ENCODE data around the gene BCL2L12.

The BCL2L12 gene

GRCh38 chr19:49624967-49625910, 40.5 kb upstream of the BCL2L12 start:
- H3K9ac ChIP-seq (ENCODE audit: low read length) = no peak overlapping the region
- no peaks in the 10 kb centered on the region for H3K9me3 ChIP-seq (ENCODE audit: insufficient read depth, low read length)
- no peak overlapping the region for H3K4me3 ChIP-seq (ENCODE audit: insufficient read depth, low read length, poor library complexity, severe bottlenecking)
- no peak overlapping the region for H2AFZ ChIP-seq (ENCODE audit: low read depth, low read length, severe bottlenecking)
- no peak overlapping the region for H3K4me2 ChIP-seq (ENCODE audit: low read depth, low read length, poor library complexity, severe bottlenecking)
- no peaks in the 10 kb centered on the region for H3K27me3 ChIP-seq (ENCODE audit: low read length)
- no peak overlapping the region for H3K27ac ChIP-seq (ENCODE audit: low read depth, low read length)
- no peaks in the 10 kb centered on the region for H3K36me3 ChIP-seq (ENCODE audit: low read length)
- no peaks in the 10 kb centered on the region for H4K20me1 ChIP-seq (ENCODE audit: low read depth, low read length)
- H3K79me2 ChIP-seq (ENCODE audit: insufficient read depth, low read length) = no peaks in the 10 kb centered on the region
- TF ChIP-seq EZH2phosphoT487 (conservative IDR thresholded peaks at IDR 0.05; ENCODE audit: low read length) (no peak), CTCF (IDR thresholded peaks at IDR 0.05; ENCODE audit: insufficient read depth, low read length, poor library complexity, severe bottlenecking) (no peak)
- no peaks in the 10 kb centered on the region for H3K9me2 ChIP-seq (replicated peaks; ENCODE audit: insufficient read depth, low read length)
- no peaks in the 10 kb centered on the region for H3F3A ChIP-seq (ENCODE audit: insufficient read depth)

GRCh38 chr19:49626226-49626625, 39.5 kb upstream of the BCL2L12 start:
- Histone ChIP-seq H2AFZ (ENCODE audit: low read depth, low read length, severe bottlenecking) (no peak overlapping the region), H3K9me2 (replicated peaks; ENCODE audit: insufficient read depth, low read length) (no peaks in the 10 kb centered on the region), H3K9me3 (ENCODE audit: insufficient read depth, low read length) (no peaks in the 10 kb centered on the region), H3K4me3 (ENCODE audit: insufficient read depth, low read length, poor library complexity, severe bottlenecking) (no peak overlapping the region), H3K9ac (ENCODE audit: low read length) (no peak overlapping the region), H3K36me3 (ENCODE audit: low read length) (no peaks in the 10 kb centered on the region), H3K27me3 (ENCODE audit: low read length) (no peaks in the 10 kb centered on the region), H3F3A (ENCODE audit: insufficient read depth) (no peaks in the 10 kb centered on the region), H4K20me1 (ENCODE audit: low read depth, low read length) (no peaks in the 10 kb centered on the region), H3K27ac (ENCODE audit: low read depth, low read length) (no peak overlapping the region), H3K4me2 (ENCODE audit: low read depth, low read length, poor library complexity, severe bottlenecking) (no peak overlapping the region), H3K79me2 (ENCODE audit: insufficient read depth, low read length) (no peaks in the 10 kb centered on the region)
- TF ChIP-seq EZH2phosphoT487 (conservative IDR thresholded peaks at IDR 0.05; ENCODE audit: low read length) (no peak), CTCF (IDR thresholded peaks at IDR 0.05; ENCODE audit: insufficient read depth, low read length, poor library complexity, severe bottlenecking) (no peak)

- Histone ChIP-seq H3K9ac (ENCODE audit: low read length) (no peak overlapping the region), H3K27me3 (ENCODE audit: low read length) (no peaks in the 10 kb centered on the region), H3K9me2 (replicated peaks; ENCODE audit: insufficient read depth, low read length) (no peaks in the 10 kb centered on the region), H2AFZ (ENCODE audit: low read depth, low read length, severe bottlenecking) (no peak overlapping the region), H3K27ac (ENCODE audit: low read depth, low read length) (no peak overlapping the region), H3F3A (ENCODE audit: insufficient read depth) (no peaks in the 10 kb centered on the region), H3K4me2 (ENCODE audit: low read depth, low read length, poor library complexity, severe bottlenecking) (no peak overlapping the region), H3K79me2 (ENCODE audit: insufficient read depth, low read length) (no peaks in the 10 kb centered on the region), H4K20me1 (ENCODE audit: low read depth, low read length) (no peaks in the 10 kb centered on the region), H3K4me3 (ENCODE audit: insufficient read depth, low read length, poor library complexity, severe bottlenecking) (no peak overlapping the region), H3K36me3 (ENCODE audit: low read length) (no peaks in the 10 kb centered on the region), H3K9me3 (ENCODE audit: insufficient read depth, low read length) (no peaks in the 10 kb centered on the region)
- no peak for TF ChIP-seq EZH2phosphoT487 (conservative IDR thresholded peaks at IDR 0.05; ENCODE audit: low read length)
- TF ChIP-seq CTCF (IDR thresholded peaks at IDR 0.05; ENCODE audit: insufficient read depth, low read length, poor library complexity, severe bottlenecking) = no peak
These were observed 36.1 kb upstream of the BCL2L12 start for GRCh38 chr19:49629659-49630058.
